Stimulated activated CD8-positive, alpha-beta memory T cell treated with anti-CD3 and anti-CD28 coated beads, Interleukin-4, amount 100 ng/mL, for 48 hours (primary cell): ENCODE results near the gene ATXN10.

ENCODE experiments used
- DNase-seq: peaks from one replicate; pipeline ENCODE4 v3.0.0-alpha.2; 2020

Gene ATXN10

DNA sequence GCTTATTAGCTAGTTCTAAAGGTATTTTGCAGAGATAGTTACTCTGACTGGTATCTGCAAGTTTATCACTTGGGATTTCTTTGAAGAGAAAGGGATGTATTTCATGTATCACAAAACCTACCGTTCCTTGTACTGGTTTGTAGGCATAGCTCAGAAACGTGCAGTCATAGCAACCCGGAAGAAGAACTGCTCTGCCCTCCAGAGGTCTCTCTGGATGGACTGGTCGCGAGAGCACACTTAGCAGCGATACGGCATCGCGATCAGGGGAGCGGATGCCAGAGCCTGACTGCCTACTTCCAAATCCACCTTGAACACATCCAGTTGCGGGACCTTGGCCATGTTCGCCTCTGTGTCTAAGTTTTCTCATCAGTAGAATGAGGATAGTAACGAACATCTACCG lies 162.0 kb downstream of the ATXN10 start:
- no peak for DNase-seq

DNA sequence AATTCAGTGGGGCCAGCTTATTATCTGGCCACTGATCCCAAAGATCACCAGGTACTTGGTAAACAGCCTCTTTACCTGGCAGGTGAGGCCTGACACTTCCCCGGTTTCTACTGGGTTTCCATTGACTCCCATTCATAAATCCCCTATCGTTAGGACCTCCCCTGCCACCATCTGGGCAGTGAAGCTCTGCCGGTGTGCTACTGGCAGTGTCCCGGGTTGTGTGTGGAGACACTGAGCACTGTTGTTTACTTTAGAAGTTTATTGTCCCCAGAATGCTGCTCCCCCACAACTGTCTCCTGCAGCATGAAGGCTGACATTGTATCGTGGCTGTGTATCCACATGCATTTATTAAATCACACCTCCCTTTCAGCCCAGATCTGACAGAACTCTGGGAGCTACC lies 162.6 kb downstream of the ATXN10 start:
- no peak for DNase-seq

DNA sequence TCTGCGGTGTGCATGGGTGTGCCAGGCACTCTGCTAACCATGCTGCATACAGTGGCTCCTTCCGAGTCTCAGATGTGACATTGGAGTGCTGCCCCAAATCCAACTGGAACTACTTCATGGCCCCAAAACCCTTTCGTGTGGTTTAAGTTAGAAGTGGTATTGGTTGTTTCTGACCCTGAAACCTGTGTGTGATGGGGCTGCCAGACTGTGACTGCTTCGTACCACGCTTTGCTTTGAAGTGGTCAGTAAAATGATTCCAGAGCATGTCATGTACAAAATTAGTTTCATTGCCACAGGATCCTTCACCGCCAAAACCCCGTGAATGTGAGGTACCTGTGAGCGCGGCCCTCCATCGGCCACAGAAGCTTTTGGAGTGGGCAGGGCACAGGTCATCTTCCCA lies 163.2 kb downstream of the ATXN10 start:
- DNase-seq, result no peak

DNA sequence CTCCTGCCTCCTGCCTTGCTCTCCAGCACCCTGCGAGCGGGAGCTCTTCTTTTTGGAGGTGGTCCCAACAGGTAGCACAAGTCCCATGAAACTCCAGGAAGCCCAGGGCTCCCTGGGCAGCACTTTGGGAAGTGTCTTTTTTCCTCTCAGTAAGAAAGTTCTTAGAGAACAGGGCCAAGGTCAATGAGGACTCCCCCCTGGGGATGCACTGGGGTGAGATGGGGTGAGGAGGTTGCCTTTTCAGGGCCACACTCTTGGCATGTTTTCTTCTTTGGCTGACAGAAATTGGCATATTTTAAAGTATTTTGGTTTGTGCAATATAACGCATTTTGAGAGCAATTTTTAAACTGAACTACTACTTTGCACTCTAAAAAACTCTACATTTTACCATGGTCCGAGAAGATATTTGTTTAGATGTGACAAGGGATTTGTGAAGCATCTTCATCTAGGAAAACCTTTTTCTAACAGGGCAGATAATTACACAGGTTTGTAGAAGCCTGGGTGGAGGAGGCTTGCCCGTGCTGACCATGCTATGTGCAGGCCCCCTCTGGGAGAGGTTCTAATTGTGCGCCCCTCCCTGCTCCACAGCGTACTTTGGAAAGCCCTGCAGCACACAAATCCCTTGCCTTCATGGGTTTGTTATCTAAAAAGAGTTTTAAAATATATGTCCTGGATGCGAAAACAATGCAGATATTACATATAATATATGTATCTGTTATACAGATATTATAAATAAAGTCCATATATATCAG lies 165.0 kb downstream of the ATXN10 start:
- no peak for DNase-seq

DNA sequence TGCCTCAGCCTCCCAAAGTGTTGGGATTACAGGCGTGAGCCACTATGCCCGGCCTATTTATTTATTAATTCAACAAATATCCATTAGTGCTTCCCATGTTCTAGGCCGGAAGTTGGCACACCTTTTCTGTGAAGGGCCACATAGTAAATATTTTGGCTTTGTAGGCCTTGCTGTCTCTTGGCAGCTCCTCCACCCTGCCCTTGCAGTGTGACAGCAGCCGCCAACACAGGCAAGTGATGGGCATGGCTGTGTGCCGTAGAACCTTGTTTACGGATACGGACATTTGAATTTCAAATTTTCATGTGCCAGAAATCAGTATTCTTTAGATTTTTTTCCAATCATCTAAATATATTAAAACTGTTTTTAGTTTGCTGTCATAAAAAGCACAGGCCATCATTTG lies 165.9 kb downstream of the ATXN10 start:
- no peak for DNase-seq

DNA sequence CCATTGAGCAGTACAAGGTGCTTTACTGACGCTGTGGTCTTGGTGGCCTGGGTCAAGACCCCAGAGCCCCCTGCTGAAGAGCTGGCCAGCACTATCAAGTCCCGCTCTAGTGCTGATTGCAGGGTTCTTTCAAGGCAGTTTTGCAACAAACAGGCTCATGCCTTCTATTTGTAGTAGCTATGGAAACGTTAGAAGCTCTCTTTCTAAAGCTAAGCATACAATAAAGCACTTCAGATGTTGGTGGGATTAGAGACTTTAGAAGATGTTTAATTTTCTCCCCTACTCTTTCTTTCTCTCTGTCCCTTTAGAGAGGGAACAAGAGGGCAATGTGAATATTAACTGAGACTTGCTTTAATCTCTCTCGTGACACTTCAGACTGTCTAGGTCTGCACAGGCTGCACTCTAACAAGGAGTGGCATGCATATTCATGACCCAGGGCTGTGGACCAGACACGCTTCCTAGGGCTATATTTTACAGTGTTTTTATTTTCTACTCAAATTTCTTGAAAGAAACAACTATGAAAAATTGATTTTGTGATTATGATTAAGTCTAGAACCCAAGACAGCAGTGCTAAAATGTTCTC lies 166.8 kb downstream of the ATXN10 start:
- DNase-seq, result no peak

DNA sequence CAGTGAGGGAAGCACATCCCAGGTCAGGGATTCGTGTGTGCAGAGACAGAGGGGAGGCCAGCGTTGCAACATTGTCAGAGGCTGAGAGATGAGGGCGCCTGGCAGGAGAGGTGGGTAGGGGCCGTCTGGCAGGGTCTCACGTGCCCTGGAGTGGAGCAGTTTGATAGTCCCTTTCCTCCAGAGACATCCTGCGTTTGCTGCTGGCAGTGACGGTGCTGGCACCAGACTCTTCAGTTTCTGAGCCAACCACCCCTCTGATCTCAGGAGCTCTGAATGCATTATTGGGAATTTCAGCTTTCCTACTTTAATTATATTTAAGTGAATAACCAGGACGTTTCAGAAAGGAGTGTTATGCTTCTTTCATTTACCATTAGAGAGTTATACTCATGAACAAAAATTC lies 168.8 kb downstream of the ATXN10 start:
- no peak for DNase-seq

DNA sequence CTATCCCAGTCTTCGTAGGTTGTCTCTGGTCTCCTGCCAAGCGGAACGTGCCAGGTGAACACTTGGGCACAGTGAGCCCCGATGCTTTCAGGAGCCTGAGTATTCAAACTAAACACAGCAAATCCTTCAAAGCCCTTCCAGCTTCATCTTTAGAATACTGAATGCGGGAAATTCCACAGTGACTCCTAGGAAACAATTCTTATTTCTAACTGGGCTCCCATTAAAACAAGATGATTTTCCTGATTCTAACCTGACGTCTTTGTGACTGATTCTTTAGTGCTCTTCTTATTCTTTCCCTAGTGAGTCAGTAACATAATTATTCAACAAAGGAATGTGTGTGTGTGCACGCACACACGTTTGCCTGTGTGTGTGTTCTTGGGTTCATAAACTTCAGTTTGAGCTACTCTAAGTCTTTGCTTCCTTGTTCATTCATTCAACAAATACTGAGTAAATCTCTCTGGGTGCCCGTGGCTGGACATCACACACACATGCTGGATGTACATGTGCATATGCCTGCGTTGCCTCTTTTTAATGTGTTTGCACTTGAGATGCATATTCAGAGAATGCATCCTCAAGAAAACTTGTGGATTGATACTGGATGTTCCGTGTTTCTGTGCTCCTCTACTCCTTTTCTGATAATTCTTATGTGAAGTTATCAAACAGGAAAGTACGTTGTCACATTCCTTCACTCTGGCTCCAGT lies 170.8 kb downstream of the ATXN10 start:
- no peak for DNase-seq

DNA sequence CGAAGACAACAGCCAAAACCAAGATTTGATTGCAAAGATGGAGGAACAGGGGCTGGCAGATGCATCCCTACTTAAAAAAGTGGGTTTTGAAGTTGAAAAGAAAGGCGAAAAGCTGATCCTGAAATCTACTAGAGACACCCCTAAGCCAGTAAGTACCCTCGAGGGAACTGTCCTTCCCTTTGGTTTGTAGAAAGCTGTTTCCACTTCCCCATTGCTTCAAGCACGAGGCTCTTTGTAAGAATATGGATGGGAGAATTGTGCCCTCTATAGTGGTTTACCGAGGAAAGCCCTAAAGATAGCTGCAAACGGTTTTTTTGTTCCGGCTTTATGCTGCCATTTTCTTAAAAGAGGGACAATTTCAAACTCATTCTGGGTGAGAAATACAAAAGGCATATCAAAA lies 171.4 kb downstream of the ATXN10 start:
- DNase-seq, result no peak

DNA sequence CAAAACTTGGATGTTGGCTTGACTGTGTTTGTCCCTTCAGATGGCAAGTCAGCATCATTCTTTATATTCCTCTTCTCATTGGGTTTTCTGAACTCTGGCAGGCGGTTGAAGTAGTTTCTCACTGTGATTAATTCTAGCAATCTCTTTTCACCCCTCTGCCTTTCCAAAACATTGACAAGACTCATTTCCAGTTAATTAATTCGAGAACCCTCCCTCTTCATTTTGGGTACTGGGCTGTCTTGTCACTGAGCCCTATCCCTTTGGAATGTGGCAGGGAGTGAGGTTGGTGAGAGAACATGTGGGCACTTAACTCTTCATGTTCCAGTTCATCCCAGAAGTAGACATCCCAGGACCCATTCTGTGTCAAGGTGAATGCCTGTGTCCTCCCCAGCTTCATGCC lies 172.4 kb downstream of the ATXN10 start:
- no peak for DNase-seq

DNA sequence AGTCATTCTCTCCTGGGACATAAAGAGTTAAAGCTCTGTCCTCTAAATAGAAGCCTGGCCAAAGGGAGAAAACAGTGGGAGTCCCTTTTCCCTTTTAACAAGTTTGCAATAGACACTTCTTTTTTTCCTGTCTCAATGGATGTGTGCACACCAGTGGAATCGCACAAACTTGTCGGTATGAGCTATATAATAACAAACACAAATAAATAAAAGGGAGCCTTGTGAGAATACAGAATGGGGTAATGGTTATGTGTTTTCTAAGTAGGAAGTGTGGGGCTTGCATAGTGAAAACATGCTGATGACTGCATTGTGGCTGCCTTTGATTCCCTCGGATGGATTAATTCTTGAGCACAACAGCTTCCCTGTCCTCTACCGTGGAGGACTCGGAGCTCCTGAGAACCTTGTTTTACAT lies 173.4 kb downstream of the ATXN10 start:
- no peak for DNase-seq

DNA sequence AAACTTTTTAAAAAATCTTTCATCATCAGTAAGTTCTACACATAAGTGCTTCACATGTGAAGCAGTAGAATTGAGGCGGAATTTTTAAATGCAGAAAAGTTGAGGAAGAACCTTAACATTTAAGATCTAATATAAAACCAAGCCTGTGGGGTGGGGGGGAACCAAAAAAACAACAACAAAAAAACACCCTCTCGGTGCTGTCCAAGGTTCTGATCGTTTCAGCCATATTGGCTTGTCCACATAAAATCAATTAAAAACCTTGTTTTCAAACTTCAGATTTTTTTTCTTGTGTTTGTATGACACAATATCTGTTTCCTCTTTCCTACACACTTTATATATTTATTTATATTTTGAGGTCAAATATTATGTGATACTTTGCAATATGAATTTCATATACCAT lies 175.3 kb downstream of the ATXN10 start:
- DNase-seq, result no peak

DNA sequence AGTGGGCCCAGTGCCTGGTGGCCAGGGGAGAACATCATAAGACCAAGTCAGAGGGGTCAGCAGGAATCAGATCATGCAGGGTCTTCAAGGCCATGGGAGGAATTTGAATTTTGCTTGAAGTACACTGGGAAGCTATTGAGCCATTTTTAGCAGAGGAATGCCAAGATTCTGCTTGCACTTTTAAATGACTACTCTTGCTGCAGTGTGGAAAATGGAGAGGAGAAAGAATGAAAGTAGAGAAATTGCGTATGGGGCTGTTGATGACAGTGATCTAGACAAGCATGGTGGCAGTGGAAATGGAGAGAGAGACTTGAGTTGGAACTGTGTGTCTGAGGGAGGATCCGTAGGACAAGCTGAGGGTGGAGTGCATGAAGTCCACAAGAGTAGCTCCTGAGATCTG lies 177.3 kb downstream of the ATXN10 start:
- DNase-seq, result no peak

DNA sequence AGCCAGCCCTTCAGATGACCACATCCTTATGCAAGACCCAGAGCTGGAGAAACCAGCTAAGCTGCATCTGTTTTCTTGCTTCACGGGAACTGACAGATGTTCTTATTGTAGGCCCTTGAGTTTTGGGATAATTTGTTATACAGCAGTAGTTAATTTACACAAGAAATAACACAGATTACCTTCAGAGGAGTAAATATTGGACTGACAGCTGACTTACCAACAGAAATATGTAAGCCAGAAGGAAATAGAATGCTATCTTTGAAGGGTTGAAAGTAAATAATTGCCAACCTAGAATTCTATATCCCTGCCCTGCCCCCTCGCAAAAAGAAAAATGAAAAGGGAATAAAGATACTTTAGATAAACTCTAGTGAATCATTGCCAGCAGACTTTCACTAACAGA lies 181.2 kb downstream of the ATXN10 start:
- DNase-seq, result no peak

DNA sequence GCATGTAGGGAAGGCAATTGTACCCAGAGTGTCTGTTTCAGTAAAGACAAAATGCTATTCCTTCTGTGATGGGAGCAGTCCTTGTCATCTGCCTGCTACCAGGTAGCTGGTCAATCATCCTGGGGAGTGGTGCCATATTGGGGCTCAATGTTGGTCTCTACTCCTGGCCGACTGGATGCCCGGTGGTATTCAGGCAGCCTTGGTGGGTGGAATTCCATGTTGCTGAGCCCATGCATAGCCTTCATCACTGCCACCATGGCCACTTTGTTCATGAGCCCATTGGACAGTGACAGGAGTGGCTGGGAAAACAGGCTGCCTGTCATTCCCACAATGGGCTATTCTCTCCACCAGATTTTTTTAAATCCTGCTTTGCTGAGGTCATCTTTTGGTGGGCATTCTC lies 184.3 kb downstream of the ATXN10 start:
- DNase-seq, result no peak

DNA sequence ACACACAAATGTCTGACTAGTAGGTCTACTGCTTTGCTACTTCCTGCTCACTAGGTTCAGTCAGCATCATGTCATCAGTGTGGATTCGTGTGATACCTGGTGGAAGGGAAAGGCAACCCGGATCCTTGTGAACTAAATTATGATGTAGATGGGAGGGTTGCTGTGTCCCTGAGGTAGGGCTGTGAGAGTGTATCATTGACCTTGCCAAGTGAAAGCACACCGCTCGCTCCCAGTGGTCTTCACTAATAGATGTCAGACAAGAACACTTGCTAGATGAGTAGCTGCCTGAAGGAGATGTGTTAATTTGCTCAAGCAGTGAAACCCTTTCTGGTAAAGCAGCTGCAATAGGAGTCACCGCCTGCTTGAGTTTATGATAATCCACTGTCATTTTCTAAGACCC lies 185.9 kb downstream of the ATXN10 start:
- DNase-seq, result no peak

DNA sequence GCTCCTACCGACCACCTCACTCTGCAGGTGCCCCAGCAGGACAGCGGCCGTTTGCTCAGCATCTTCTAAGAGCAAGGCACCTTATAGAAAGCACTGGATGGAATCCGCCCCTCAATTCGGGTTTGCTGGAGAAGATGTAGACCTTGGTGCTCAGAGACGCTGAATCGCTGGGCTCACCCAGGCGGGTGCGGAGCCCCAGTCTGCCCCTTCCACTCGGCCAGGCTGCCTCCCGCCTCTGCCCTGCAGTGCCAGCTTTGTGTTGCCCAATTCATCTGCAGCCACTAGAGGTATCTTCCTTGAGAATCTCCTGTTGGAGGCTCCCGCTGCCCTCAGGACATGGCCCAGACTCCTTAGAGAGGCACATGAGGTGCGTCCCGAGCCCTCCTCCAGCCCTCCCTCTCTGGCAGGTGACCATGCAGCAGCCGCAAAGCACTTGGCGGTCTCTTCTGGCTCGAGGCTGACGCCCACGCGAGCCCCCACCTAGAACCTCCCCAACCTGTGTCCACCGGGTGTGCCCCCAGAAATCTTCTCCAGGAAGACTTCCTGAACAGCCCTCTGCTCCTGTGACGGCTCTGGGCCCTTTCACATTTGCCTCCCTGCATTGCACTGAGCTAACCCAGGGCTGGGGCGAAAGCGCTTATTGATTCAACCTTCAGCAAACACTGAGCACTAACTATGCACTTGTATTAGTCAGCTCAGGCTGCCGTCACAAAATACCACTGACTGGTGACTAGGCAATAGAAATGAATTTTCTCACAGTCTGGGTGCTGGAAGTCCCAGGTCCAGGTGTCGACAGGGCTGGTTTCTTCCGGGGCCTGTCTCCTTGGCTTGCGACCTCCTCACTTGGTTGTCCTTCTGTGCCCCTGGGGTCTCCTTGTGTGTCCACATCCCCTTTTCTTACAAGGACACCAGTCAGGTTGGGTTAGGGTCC lies 187.9 kb downstream of the ATXN10 start:
- no peak for DNase-seq

DNA sequence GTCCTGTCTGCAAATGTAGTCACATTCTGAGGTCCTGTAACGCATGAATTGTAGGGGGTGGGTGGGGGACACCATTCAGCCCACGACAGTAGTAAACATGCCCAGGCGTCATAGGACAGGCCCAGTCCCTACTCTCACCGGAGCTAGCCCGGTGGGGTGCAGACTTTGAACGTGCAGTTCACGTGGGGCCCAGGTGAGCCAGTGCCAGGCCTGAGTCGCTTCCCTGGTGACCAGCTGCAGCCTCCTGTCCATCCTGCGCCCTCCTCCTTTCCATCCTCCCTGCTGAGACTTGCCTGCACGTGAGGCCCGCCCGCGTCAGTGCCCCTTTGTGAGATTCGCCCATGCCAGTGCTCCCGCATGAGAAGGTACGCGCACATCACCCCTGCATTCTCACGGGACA lies 188.6 kb downstream of the ATXN10 start:
- DNase-seq, result no peak

DNA sequence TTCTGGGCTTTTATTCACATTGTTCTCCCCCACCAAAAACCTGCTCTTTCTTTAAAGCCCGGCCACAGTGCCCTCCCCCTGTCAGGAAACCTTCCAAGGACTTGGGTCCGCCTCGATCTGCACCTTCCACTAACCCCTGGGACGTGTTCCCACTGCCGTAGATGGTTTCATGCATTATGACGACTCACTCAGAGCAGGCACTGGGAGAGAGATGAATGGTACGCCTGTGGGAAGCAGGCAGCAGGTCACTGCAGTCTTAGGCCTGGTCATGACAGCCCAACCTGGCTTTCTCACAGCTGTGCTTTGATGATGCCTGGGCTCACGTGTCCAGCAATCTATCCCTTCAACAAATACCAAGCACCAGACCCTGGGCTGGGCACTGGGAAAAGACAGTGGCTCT lies 189.6 kb downstream of the ATXN10 start:
- no peak for DNase-seq

DNA sequence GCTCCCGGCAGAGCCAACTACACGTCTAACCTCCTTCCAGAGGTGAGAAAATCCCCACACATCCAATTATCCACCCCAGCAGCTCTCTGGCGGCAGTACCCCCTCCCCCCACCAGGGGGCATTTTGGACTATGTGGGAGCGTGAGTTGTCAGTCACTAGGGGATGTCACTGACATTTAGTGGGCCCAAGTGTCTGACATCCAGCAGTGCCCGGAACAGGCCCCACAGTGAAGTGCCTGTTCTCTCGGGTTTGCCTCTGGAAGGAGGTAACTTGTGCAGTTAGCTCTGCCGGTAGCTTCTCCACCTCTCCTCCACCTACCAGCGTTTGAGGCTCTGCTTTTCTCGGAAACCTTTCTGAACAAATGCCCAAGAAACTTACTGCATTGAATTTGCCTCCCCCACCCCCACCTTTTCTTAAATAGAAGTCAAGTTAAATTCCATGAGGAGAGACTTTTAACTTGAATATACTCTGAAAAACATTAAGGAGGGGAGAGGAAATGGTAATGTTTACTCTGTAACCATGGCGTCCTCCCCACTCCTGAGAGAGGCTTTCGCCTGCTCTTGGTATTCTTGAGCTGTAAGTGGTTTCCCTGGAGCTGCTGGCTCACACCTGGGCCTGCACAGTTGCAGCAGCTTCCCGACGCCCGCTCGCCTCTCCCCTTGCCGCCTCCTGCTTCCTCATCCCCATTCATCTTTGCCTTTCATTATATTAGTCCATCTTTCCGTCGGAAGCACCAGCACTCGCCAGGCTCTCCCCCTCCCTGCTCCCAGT lies 192.5 kb downstream of the ATXN10 start:
- DNase-seq, result peak; percentile 94

DNA sequence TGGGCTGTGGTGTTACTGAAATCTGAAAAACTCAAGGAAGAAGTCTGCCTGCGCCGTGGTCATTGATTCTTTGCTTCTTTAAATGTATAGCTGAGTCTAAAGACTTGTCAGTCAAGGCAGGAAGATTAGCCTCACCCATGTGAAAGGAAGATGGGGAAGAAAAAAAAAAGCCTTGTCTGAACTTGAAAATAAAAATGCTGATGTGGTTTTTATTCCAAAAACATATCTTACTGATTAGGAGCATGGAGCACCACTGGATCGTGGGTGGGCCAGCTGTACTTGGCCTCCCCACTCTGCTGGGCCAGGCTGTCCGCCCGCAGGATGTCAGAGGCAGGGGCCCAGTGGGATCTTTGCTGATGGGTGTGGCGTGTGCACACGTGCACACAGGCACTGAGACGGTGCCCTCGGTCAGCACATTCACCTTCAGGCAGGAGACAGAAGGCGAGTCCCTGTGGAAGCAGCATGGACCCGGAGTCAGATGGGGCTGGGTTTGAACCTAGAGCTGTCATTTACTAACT lies 193.4 kb downstream of the ATXN10 start:
- no peak for DNase-seq

DNA sequence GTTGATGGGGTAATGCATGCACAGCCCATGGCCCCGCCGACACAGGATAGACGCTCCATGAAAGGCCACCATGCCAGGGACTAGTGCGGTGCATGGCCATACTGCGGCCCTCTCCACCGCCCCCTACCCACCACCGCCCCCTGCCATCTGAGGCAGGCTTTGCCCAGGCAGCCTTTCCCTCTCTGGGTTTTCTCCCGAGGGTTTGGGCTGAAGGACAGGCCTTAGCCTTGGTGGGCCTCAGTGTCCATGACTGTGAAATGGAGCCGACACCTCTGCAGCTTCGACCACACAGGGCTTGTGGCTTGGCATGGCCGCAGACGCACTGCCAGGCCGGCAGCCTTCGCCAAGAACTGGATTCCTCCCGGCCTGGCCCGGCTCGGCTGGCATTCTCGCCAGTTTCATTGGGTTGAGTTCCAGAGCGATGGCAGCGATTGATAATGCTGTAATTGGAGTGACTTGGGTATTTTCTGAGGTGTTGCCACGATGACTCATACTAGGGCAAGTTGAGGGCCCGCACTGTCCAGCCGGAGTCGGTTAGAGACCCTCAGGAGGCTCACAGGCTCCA lies 194.0 kb downstream of the ATXN10 start:
- DNase-seq, result no peak
